ENCODE results near the gene OSM. TPM values are rescaled to one million over a fixed set of nuclear protein-coding genes. Genes with fewer than 3 reads are reported as not detected.

OSM gene
- total RNA-seq, 1 experiment from 2014 or later: not detected

DNA sequence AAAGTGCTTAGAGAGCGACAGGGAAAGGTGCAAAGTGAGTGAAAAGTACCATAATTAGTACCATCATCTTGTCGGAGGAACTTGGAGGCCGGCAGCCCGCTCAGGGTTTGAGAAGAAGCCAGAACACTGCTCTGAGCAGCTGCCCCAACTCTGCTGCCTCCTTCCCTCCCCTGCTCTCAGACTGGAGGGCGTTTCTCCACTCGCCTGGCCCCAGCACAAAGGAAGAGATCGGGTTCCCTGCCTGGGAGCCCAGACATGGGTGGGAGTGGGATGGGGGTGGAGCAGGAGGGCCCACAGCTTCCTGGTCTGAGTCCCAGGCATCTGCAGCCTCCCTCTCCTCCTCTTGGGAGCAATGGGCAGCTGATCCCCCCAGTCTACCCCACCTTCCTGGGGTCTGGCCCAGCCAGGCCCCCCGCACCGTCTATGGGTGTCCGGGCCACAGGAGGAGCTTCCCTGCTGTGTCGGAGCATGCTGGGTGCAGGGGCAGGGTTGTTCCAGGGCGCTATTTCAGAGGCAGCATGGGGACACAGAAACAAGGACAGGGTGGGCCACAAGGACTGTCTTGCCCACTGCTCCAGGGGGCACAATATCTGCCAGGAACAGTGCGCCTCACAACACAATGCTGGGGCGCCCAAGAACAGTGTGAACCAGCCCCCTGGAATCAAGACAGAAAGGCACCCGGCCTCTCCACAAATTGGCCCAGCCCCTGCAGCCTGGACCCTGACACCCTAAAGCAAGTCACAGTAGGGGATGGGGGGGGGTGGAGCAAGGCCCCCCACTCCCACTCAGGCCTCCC, 24.9 kb downstream of the OSM start:
- Histone ChIP-seq H3K9me2 (ENCODE audit: insufficient read depth) (no peaks in the 10 kb centered on the region), H4K20me1 (ENCODE audit: insufficient read depth) (no peaks in the 10 kb centered on the region), H3K9me3 (ENCODE audit: control insufficient read depth in 1 of 2, insufficient read depth in 1 of 2, low read depth in 1 of 2, low read length in 2 of 2) (no peaks in the 10 kb centered on the region), H3K9ac (ENCODE audit: low read length) (peak overlapping the region; percentile 34), H3K36me3 (ENCODE audit: control insufficient read depth in 1 of 2, insufficient read depth in 2 of 2, low read length in 2 of 2) (peaks cover 4 to 36% of the 10 kb centered on the region in 2 experiments; a peak in 3 of 4 replicates), H3K4me1 (ENCODE audit: control insufficient read depth in 1 of 2, insufficient read depth in 2 of 2, low read length in 2 of 2) (peaks cover 29 to 100% of the 10 kb centered on the region in 2 experiments), H3K27me3 (ENCODE audit: insufficient read depth, low read length) (no peaks in the 10 kb centered on the region), H2AFZ (ENCODE audit: low read depth, low read length, poor library complexity, severe bottlenecking) (no peak overlapping the region), H3K79me2 (ENCODE audit: insufficient read depth, low read length) (peaks cover 40% of the 10 kb centered on the region; the same call in 1 of the 2 replicates), H3K27ac (ENCODE audit: low read depth, low read length) (peak overlapping the region; percentile 85; the same call in 1 of the 2 replicates), H3K4me3 (replicated peaks in 1 of 2; ENCODE audit: low read depth in 1 of 2, low read length in 2 of 2) (no peak overlapping the region), H3K4me2 (ENCODE audit: low read length) (peak overlapping the region; percentile 26; the same call in 1 of the 2 replicates)
- no TSS peak for BruUV-seq (replicated peaks)
- no peak for DNase-seq (ENCODE audit: low read depth, low spot score)
- RAD21 ChIA-PET (ENCODE audit: low non-redundant PET in 1 of 2, low total read pairs in 2 of 2, uncharacterized antibody in 2 of 2, unreplicated experiment in 2 of 2): no interaction called here
- POLR2A ChIA-PET: interaction anchor here (1.2 to 7.5 kb wide), 4 partner anchors 17 to 182 kb away, joined by 3 to 61 read pairs (median 4); no protein-coding TSS in a partner anchor
- intact Hi-C loops (cut with micrococcal nuclease): no loop called here
- CTCF ChIA-PET: no interaction called here
- ATAC-seq: no peak
- TF ChIP-seq ELF1 (IDR thresholded peaks at IDR 0.05; ENCODE audit: borderline replicate concordance, low read depth) (no peak), JUND (IDR thresholded peaks at IDR 0.05) (no peak), SIN3A (IDR thresholded peaks at IDR 0.05; ENCODE audit: low read depth) (no peak), ZNF274 (IDR thresholded peaks at IDR 0.05; ENCODE audit: low read depth, low read length) (no peak), MAX (IDR thresholded peaks at IDR 0.05) (no peak), EZH2phosphoT487 (IDR thresholded peaks at IDR 0.05; ENCODE audit: borderline replicate concordance) (no peak), POLR2A (IDR thresholded peaks at IDR 0.05; ENCODE audit: borderline replicate concordance, extremely low read depth, insufficient read depth, insufficient read length) (no peak), SRF (IDR thresholded peaks at IDR 0.05; ENCODE audit: low read depth) (no peak), TCF7L2 (IDR thresholded peaks at IDR 0.05; ENCODE audit: borderline replicate concordance, extremely low read depth, insufficient read depth, insufficient read length) (no peak), SP1 (IDR thresholded peaks at IDR 0.05; ENCODE audit: low read depth) (no peak), RAD21 (IDR thresholded peaks at IDR 0.05; ENCODE audit: low read depth) (no peak), FOSL1 (IDR thresholded peaks at IDR 0.05; ENCODE audit: low read depth) (no peak), ZFX (IDR thresholded peaks at IDR 0.05) (no peak), POLR2AphosphoS5 (IDR thresholded peaks at IDR 0.05; ENCODE audit: low read depth, low read length) (no peak), CBX3 (IDR thresholded peaks at IDR 0.05; ENCODE audit: low read depth) (no peak), YY1 (IDR thresholded peaks at IDR 0.05; ENCODE audit: extremely low read depth, insufficient replicate concordance, low read depth, low read length) (no peak)
- TF ChIP-seq, protein P1, sequence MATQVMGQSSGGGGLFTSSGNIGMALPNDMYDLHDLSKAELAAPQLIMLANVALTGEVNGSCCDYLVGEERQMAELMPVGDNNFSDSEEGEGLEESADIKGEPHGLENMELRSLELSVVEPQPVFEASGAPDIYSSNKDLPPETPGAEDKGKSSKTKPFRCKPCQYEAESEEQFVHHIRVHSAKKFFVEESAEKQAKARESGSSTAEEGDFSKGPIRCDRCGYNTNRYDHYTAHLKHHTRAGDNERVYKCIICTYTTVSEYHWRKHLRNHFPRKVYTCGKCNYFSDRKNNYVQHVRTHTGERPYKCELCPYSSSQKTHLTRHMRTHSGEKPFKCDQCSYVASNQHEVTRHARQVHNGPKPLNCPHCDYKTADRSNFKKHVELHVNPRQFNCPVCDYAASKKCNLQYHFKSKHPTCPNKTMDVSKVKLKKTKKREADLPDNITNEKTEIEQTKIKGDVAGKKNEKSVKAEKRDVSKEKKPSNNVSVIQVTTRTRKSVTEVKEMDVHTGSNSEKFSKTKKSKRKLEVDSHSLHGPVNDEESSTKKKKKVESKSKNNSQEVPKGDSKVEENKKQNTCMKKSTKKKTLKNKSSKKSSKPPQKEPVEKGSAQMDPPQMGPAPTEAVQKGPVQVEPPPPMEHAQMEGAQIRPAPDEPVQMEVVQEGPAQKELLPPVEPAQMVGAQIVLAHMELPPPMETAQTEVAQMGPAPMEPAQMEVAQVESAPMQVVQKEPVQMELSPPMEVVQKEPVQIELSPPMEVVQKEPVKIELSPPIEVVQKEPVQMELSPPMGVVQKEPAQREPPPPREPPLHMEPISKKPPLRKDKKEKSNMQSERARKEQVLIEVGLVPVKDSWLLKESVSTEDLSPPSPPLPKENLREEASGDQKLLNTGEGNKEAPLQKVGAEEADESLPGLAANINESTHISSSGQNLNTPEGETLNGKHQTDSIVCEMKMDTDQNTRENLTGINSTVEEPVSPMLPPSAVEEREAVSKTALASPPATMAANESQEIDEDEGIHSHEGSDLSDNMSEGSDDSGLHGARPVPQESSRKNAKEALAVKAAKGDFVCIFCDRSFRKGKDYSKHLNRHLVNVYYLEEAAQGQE (IDR thresholded peaks at IDR 0.05; ENCODE audit: low read depth): no peak
- TF ChIP-seq, protein P2, sequence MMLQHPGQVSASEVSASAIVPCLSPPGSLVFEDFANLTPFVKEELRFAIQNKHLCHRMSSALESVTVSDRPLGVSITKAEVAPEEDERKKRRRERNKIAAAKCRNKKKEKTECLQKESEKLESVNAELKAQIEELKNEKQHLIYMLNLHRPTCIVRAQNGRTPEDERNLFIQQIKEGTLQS (IDR thresholded peaks at IDR 0.05): no peak
- TF ChIP-seq, protein P3, sequence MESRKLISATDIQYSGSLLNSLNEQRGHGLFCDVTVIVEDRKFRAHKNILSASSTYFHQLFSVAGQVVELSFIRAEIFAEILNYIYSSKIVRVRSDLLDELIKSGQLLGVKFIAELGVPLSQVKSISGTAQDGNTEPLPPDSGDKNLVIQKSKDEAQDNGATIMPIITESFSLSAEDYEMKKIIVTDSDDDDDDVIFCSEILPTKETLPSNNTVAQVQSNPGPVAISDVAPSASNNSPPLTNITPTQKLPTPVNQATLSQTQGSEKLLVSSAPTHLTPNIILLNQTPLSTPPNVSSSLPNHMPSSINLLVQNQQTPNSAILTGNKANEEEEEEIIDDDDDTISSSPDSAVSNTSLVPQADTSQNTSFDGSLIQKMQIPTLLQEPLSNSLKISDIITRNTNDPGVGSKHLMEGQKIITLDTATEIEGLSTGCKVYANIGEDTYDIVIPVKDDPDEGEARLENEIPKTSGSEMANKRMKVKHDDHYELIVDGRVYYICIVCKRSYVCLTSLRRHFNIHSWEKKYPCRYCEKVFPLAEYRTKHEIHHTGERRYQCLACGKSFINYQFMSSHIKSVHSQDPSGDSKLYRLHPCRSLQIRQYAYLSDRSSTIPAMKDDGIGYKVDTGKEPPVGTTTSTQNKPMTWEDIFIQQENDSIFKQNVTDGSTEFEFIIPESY (IDR thresholded peaks at IDR 0.05; ENCODE audit: extremely low read depth, insufficient replicate concordance, low read length): no peak

Measured in HCT116 (cell line).